Renal pelvis (tissue), 4 donors: ENCODE data around the gene SEMA7A. TPM values are rescaled to one million over a fixed set of nuclear protein-coding genes. Genes with fewer than 3 reads are reported as not detected.
A peak's percentile ranks its signal among the peaks of the same experiment; 100 is the strongest.

Experiments
- DNase-seq: peaks from one replicate; pipeline ENCODE4 v3.0.0-alpha.2; 2013
- polyA plus RNA-seq, 3 donors: library from polyadenylated mRNA; unstranded; fragments of 120-200 nt; gene quantifications; one replicate each; pipeline ENCODE4 v1.2.1, GENCODE V29; 2013; ENCODE audit not compliant: insufficient read length in 3 of 3

Gene SEMA7A
- polyA plus RNA-seq, 3 donors: 5.0 to 8.0 (median 6.8) TPM

- no peak for DNase-seq
Measured at GRCh38 chr15:74417670-74418069, 16.1 kb downstream of the SEMA7A start.

GRCh38 chr15:74417225-74417624, 16.5 kb downstream of the SEMA7A start:
- DNase-seq: no peak

GRCh38 chr15:74415966-74416916, 17.5 kb downstream of the SEMA7A start:
- no peak for DNase-seq

GRCh38 chr15:74414603-74415338, 19.0 kb downstream of the SEMA7A start:
- DNase-seq: no peak

- DNase-seq: no peak
Measured at GRCh38 chr15:74414081-74414580, 19.6 kb downstream of the SEMA7A start.

GRCh38 chr15:74413350-74414080, 20.2 kb downstream of the SEMA7A start:
- DNase-seq: no peak

- no peak for DNase-seq
Measured at GRCh38 chr15:74412159-74412558, 21.6 kb downstream of the SEMA7A start.

- DNase-seq: no peak
Measured at GRCh38 chr15:74411686-74412085, 22.1 kb downstream of the SEMA7A start.

GRCh38 chr15:74410502-74410901, 23.3 kb downstream of the SEMA7A start:
- no peak for DNase-seq

GRCh38 chr15:74409225-74409624, 24.5 kb downstream of the SEMA7A start:
- DNase-seq: no peak

GRCh38 chr15:74408815-74409214, 24.9 kb downstream of the SEMA7A start:
- DNase-seq: no peak

- no peak for DNase-seq
Measured at GRCh38 chr15:74408385-74408784, 25.4 kb downstream of the SEMA7A start.

- peak; percentile 71 for DNase-seq
Measured at GRCh38 chr15:74406992-74407705, 26.6 kb downstream of the SEMA7A start.

GRCh38 chr15:74406517-74406916, 27.2 kb downstream of the SEMA7A start:
- no peak for DNase-seq

- no peak for DNase-seq
Measured at GRCh38 chr15:74405823-74406222, 27.9 kb downstream of the SEMA7A start.

GRCh38 chr15:74403991-74404563, 29.7 kb downstream of the SEMA7A start:
- DNase-seq: no peak

- DNase-seq: no peak
Measured at GRCh38 chr15:74403588-74403919, 30.2 kb downstream of the SEMA7A start.

- DNase-seq: no peak
Measured at GRCh38 chr15:74402873-74403587, 30.7 kb downstream of the SEMA7A start.

GRCh38 chr15:74402337-74402841, 31.4 kb downstream of the SEMA7A start:
- DNase-seq: no peak
